MM.1S (cell line): ENCODE data around the gene CDH22.

Source experiments
- DNase-seq: peaks from one replicate; pipeline ENCODE4 v3.0.0-alpha.2; 2015
- H2AFZ ChIP-seq: fragments of 300-600 bp; sonication (generic); 2 replicates; pipeline ENCODE4 v1.6.0; 2016; ENCODE audit warnings: antibody characterized with exemption, low read length
- H3F3A ChIP-seq: fragments of 300-600 bp; sonication (generic); 2 replicates; pipeline ENCODE4 v1.6.1; 2016; ENCODE audit warnings: mild to moderate bottlenecking, antibody characterized with exemption, low read length, moderate library complexity, mixed read lengths; ENCODE audit not compliant: insufficient read depth
- H3K27ac ChIP-seq: fragments of 300-600 bp; sonication (generic); 2 replicates; pipeline ENCODE4 v1.5.1; 2016; ENCODE audit warnings: mild to moderate bottlenecking, low read length
- H3K27me3 ChIP-seq: fragments of 300-600 bp; sonication (generic); replicated peaks from 2 replicates; pipeline ENCODE4 v1.6.0; 2016; ENCODE audit warnings: low read length; ENCODE audit not compliant: insufficient read depth
- H3K36me3 ChIP-seq: fragments of 300-600 bp; sonication (generic); replicated peaks from 2 replicates; pipeline ENCODE4 v1.6.1; 2016; ENCODE audit warnings: mild to moderate bottlenecking, low read length, mixed read lengths; ENCODE audit not compliant: insufficient read depth
- H3K4me1 ChIP-seq: fragments of 300-600 bp; sonication (generic); 2 replicates; pipeline ENCODE4 v1.6.1; 2016; ENCODE audit warnings: low read length, mixed read lengths
- H3K4me2 ChIP-seq: fragments of 300-600 bp; sonication (generic); 2 replicates; pipeline ENCODE4 v1.6.0; 2016; ENCODE audit warnings: low read depth, low read length
- H3K4me3 ChIP-seq: fragments of 300-600 bp; sonication (generic); 2 replicates; pipeline ENCODE4 v1.5.1; 2016; ENCODE audit warnings: low read length, mixed read lengths
- H3K79me2 ChIP-seq: fragments of 300-600 bp; sonication (generic); 2 replicates; pipeline ENCODE4 v1.6.1; 2016; ENCODE audit warnings: mixed run types, low read length, mixed read lengths
- H3K9ac ChIP-seq: fragments of 300-600 bp; sonication (generic); 2 replicates; pipeline ENCODE4 v1.6.1; 2016; ENCODE audit warnings: low read length, mixed read lengths
- H3K9me2 ChIP-seq: fragments of 300-600 bp; sonication (generic); replicated peaks from 2 replicates; pipeline ENCODE4 v1.6.1; 2016; ENCODE audit warnings: mild to moderate bottlenecking, low read length, mixed read lengths; ENCODE audit not compliant: insufficient read depth
- H3K9me3 ChIP-seq: fragments of 300-600 bp; sonication (generic); replicated peaks from 2 replicates; pipeline ENCODE4 v1.6.1; 2016; ENCODE audit warnings: mild to moderate bottlenecking, low read length, mixed read lengths; ENCODE audit not compliant: insufficient read depth
- H4K20me1 ChIP-seq: fragments of 300-600 bp; sonication (generic); 2 replicates; pipeline ENCODE4 v1.6.1; 2016; ENCODE audit warnings: mild to moderate bottlenecking, low read length, moderate library complexity, mixed read lengths; ENCODE audit not compliant: insufficient read depth
- EZH2 ChIP-seq: fragments of 300-600 bp; sonication (generic); optimal IDR thresholded peaks from 2 replicates; pipeline ENCODE3; 2017; ENCODE audit warnings: low read depth, mild to moderate bottlenecking, antibody characterized with exemption, low read length, mixed read lengths
- EZH2phosphoT487 ChIP-seq: fragments of 300-600 bp; sonication (generic); IDR thresholded peaks from 2 replicates; pipeline ENCODE4 v1.6.1; 2018; ENCODE audit warnings: antibody characterized with exemption, low read length
- TF ChIP-seq, protein P1 (sequence below): fragments of 300-600 bp; sonication (generic); IDR thresholded peaks from 2 replicates; pipeline ENCODE4 v1.5.1; 2016; ENCODE audit warnings: antibody characterized with exemption, low read length, mixed read lengths

CDH22 gene

DNA sequence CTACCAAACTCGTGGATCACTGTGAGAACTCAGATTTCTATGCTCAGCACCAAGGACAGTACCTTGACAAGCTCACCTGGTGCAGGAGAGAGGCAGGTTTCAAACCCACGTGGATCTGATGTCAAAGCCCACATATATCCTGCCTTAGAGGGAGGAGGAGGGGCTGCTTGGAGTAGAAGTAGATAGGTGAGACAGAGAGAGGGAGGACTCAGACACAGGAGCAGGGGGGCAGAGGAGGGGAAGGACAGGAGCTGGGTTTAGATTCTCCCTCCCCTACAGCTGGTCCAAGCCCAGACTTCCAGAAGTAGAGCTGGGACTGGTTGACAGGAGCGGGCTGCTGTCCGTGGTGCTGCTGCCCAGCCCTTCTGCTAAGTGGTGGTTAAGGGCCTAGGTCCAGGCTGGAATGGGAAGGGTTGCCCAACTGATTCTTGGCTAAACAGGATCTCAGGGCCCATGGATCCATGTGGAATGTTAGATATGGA lies 77.5 kb downstream of the CDH22 start:
- H3K27me3 ChIP-seq: peaks cover 35% of the 10 kb centered on the region
- no peaks in the 10 kb centered on the region for H3K79me2 ChIP-seq
- H3K9me2 ChIP-seq: no peaks in the 10 kb centered on the region
- no peaks in the 10 kb centered on the region for H4K20me1 ChIP-seq
- H3K9me3 ChIP-seq: no peaks in the 10 kb centered on the region
- TF ChIP-seq EZH2phosphoT487 (no peak), EZH2 (no peak)
- TF ChIP-seq, protein P1, sequence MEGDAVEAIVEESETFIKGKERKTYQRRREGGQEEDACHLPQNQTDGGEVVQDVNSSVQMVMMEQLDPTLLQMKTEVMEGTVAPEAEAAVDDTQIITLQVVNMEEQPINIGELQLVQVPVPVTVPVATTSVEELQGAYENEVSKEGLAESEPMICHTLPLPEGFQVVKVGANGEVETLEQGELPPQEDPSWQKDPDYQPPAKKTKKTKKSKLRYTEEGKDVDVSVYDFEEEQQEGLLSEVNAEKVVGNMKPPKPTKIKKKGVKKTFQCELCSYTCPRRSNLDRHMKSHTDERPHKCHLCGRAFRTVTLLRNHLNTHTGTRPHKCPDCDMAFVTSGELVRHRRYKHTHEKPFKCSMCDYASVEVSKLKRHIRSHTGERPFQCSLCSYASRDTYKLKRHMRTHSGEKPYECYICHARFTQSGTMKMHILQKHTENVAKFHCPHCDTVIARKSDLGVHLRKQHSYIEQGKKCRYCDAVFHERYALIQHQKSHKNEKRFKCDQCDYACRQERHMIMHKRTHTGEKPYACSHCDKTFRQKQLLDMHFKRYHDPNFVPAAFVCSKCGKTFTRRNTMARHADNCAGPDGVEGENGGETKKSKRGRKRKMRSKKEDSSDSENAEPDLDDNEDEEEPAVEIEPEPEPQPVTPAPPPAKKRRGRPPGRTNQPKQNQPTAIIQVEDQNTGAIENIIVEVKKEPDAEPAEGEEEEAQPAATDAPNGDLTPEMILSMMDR: no peak
- no peaks in the 10 kb centered on the region for H3F3A ChIP-seq
- DNase-seq: peak; percentile 21
- no peaks in the 10 kb centered on the region for H3K36me3 ChIP-seq
- no peak overlapping the region for H3K4me3 ChIP-seq
- H3K4me2 ChIP-seq: no peak overlapping the region
- H3K27ac ChIP-seq: no peak overlapping the region
- no peak overlapping the region for H3K9ac ChIP-seq
- H3K4me1 ChIP-seq: no peaks in the 10 kb centered on the region
- H2AFZ ChIP-seq: no peak overlapping the region

DNA sequence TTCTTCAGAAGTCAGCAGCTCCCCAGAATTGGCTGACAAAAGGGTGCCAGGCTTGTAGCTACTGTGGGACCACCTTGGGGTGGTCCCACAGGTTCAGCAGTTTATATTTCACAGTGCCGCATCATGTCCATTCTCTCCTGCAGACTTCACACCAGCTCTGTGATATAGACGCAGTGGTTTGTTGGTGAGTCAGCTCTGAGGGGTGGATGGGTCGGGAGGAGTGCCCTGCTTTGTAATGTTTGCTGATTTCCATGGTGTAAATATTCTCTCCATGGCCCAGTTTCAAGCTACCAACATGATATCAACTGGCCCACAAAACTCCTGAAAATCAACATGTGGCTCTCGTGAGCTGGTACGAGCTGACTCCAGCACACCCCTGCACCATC lies 78.2 kb downstream of the CDH22 start:
- no peak for TF ChIP-seq EZH2phosphoT487
- TF ChIP-seq EZH2: no peak
- TF ChIP-seq, protein P1: no peak
- Histone ChIP-seq H3K27me3 (peaks cover 35% of the 10 kb centered on the region), H3F3A (no peaks in the 10 kb centered on the region), H3K4me2 (no peak overlapping the region), H4K20me1 (no peaks in the 10 kb centered on the region), H3K27ac (no peak overlapping the region), H3K4me1 (no peaks in the 10 kb centered on the region), H3K9me2 (no peaks in the 10 kb centered on the region), H3K4me3 (no peak overlapping the region), H3K9ac (no peak overlapping the region), H3K79me2 (no peaks in the 10 kb centered on the region), H2AFZ (no peak overlapping the region), H3K36me3 (no peaks in the 10 kb centered on the region), H3K9me3 (no peaks in the 10 kb centered on the region)
- no peak for DNase-seq

DNA sequence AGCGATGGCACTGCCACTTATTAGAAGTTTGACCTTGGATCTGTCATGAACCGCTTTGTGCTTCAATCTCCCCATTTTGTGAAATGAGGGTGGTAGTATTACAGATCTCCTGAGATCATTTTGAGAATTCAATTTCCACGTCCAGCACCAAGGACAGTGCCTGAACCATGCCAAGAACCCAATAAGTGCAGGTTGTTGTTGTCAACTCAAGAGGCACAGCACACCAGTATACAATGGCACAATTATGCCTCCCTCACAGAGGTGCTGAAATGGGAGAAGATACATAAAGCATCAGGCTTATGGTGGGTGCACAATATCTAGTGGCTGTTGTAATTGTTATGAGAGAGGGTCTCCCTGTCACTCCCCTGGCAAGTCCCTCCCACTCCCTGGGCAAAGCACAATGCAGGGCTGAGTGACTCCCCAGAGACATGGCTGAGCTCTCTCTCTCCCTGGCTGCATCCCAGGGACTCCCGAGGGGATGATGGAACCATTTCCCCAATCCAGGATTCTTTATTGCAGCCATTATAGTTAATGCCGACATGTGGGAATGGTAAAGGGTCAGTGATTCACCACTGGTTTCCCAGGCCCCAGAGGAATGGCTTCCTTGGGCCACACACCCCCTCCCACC lies 78.7 kb downstream of the CDH22 start:
- DNase-seq: no peak
- H3K79me2 ChIP-seq: no peaks in the 10 kb centered on the region

More for the DNA sequence above, 78.7 kb downstream of the CDH22 start:
- Histone ChIP-seq H4K20me1 (no peaks in the 10 kb centered on the region), H3K4me3 (no peak overlapping the region), H3K4me2 (no peak overlapping the region), H3K9me3 (no peaks in the 10 kb centered on the region), H3K27me3 (peaks cover 35% of the 10 kb centered on the region), H3K4me1 (no peaks in the 10 kb centered on the region), H2AFZ (no peak overlapping the region), H3K9ac (no peak overlapping the region), H3K9me2 (no peaks in the 10 kb centered on the region), H3F3A (no peaks in the 10 kb centered on the region), H3K27ac (no peak overlapping the region), H3K36me3 (no peaks in the 10 kb centered on the region)
- TF ChIP-seq, protein P1: no peak
- TF ChIP-seq EZH2: no peak
- no peak for TF ChIP-seq EZH2phosphoT487
